DMS114 treated with DMSO at 0.1 percent for 48 hours (cell line): Measurements from ENCODE around the gene SUGT1.
"Not testable (repeated sequence)": the region's sequence is repeated elsewhere in the genome, so short reads cannot be mapped to it uniquely, and the experiment has no call there.

Experiments
- DNase-seq: peaks from one replicate; lab custom pipeline; 2025; ENCODE audit not compliant: unreplicated experiment; lab: John Stamatoyannopoulos, UW

The SUGT1 gene

DNA sequence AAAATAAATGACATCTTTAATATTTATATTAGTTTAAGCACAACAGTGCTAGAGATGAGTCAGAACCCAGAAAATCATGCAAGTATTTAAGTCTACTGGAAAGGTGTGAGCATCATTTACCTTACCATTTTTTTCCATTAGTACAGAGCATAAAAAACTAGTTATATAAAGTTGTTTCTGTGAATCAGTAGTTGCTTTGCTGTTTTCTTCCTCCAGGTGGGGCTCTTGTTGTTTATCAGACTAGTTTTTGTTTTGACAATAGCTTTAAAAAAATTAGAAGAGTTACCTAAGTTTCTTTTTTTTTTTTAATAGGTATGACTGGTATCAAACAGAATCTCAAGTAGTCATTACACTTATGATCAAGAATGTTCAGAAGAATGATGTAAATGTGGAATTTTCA, 12.7 kb downstream of the SUGT1 start:
- DNase-seq: no peak

DNA sequence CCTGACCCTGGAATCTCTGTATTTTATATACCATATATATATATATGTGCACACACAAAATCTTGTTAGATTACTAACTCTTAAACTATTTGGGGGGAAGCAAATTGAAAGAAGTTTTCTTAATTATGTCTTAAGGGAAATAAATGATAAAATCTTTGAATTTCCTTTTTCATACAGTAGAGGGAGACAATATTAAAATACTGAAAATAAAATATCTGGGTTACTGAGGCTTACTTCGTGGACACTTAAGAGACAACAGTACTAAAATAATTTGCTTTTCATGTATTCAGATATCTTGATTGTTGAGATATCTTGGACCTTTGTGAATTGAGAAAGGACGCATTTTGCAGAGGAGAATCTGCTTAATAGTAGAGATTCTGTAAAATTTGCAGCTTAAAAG, 17.0 kb downstream of the SUGT1 start:
- no peak for DNase-seq

DNA sequence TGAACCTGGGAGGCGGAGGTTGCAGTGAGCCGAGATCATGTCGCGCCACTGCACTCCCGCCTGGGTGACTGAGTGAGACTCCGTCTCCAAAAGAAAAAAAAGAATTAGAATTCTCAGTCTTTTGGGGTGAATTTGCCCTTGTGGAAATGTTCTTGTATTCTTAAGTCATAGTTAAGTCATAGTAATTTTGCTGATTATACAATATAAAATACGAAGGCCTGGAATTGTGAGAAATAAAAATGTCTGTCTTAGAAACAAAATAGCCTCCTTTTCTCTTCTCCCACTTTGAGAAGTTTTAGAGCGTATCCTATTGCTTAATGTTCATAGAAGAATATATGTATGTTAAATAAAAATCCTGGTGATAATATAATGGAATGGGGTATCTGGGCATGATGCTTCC, 18.1 kb downstream of the SUGT1 start:
- no peak for DNase-seq

DNA sequence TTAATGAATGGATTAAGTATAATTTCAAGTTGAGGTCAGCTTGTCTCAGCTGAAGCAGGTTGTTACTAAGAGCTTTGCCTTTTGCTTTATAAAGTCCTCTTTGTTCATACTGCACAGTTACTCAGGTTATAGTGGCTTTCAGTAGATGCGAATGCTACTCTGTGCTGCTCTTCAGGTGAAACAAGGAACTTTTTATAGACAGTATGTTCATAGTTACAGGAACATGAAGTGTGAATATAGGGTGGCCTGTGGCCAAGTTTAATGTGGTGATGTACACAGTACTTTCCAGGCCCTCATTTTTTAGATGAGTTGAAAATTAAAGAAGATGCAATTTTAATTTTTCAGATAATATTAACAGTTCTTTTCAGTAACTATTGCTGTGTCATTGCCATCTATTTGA, 20.8 kb downstream of the SUGT1 start:
- DNase-seq: no peak

DNA sequence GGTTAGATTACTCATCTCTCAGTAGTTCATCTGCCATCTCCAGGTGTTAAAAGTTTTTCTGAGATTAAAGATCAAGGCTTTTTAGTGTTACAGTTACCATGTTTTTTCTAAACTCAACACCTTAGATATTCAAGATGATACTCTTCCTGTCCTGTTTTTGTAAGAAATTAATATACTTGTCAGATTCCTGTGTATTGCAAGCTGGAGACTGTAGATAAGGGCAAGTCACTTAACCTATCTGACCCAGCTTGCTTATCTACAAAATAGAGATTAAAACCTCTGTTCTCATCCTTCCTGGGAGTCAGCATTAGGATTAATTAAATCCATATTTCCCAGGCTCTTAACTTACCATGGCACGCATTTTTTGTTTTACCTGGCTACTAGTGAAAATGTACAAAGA, 25.2 kb downstream of the SUGT1 start:
- DNase-seq: no peak

DNA sequence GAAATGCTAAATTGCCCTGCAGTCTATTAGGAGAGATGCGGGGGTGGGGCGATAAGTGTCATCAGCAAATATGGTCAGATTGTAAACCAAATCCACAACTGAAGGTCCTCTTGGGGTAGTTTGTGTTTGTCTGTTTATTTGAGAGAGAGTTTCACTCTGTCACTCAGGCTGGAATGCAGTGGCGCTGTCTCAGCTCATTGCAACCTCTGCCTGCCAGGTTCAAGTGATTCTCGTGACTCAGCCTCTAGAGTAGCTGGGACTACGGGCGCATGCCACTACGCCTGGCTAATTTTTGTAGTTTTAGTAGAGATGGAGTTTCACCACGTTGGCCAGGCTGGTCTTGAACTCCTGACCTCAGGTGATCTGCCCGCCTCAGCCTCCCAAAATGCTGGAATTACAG, 33.2 kb downstream of the SUGT1 start:
- not testable (repeated sequence) for DNase-seq

DNA sequence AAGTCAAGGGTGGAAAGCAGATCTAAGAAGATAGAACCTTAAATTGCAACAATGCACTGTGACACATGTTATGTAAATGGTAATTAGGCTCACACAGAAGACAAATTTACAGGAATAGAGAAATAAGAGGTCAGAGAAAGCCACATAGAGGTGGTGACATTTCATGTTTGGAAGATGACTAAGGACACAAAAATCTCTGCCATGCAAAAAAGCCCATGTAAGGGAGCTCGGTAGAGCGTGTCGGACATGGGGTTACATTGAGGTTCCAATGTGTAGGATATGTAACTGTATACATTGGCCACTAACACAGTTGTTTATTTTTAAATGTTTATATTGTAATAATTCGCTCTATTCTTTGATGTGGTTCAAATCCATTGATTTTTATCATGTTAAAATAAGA, 33.7 kb downstream of the SUGT1 start:
- DNase-seq: no peak

DNA sequence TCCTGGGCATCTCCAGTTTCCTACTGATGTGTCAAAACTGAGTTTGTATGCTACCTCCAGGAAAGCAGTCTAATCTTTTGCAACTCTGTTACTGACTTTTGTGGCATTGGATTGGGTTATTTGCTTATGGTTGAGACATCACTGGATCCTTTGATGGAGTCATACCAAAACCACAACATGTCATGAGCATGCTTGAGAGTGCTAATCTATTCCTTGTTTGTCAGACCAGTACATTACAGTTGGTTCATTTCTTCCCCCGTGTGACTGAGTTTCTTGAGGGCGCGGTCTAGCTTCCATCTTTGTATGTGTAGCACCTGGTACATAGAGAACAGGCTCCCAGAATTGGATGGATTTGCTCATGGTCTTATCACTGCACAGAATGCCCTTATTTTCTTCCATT, 43.2 kb downstream of the SUGT1 start:
- no peak for DNase-seq

DNA sequence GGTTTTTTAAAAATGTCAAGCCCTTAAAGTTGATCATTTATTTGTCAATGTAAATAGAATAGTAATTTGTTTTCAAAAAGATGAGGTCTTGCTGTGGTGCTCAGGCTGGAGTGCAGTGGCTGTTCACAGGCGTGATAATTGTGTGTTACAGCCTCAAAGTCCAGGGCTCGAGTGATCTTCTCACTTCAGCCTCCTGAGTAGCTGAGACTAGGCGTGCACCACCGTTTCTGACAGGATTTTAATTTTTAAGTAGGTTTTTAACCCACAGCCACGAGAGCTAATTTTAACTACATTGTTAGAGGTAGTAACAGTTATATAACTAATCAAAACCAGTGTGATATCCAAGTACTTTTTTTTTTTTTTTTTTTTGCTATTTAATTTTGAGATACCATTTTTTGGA, 43.9 kb downstream of the SUGT1 start:
- DNase-seq: no peak

DNA sequence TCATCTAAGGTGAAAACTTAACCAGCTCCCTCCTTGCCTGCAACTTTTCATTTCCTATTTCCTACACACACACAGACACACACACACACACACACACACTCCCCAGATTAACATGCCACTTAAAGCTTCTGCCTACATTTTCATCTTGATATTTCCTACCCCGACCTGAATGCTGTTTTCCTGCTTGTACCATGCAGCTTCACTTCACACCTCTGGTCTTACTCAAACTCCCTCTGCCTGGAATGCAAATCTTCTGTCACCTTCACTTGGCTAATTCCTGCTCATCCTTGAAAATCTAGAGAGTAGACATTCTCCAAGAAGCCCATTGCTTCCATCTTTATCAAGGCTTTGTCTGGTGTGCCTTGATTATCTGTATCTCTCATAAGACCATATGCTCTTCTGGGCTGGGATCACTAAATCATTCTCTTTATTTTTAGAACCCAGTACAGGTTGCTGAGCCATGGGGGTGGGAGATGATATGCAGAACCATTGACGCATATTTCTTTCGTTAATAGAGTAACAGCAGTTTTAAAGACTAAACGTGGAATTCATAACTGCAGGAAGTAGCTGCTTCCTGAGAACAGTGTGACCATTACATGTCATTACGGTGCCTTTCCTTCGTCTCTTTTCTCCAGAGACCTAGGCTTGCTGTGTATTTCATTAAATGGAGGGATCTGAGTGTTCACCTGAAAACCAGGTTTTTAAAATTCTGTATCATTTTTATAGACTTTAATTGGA, 49.3 kb downstream of the SUGT1 start:
- DNase-seq: no peak

DNA sequence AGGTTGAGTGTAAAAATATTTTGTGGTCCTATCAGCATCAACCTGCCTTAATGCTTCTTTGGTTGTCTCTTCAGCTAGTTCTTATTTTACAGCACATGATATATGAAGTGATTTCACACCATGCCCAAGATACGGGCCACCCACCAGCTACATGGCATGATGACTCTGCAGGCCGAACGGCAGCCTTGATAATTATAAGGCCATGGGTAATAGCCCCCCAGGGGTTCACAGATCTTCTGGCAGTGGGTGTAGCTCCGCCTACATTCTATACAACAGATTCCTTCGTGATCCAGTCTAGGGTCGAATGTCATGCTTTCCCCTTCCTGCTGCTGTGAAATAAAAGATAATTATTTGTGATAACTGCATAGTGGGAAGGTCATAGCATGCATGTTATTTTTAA, 50.8 kb downstream of the SUGT1 start:
- DNase-seq: no peak

DNA sequence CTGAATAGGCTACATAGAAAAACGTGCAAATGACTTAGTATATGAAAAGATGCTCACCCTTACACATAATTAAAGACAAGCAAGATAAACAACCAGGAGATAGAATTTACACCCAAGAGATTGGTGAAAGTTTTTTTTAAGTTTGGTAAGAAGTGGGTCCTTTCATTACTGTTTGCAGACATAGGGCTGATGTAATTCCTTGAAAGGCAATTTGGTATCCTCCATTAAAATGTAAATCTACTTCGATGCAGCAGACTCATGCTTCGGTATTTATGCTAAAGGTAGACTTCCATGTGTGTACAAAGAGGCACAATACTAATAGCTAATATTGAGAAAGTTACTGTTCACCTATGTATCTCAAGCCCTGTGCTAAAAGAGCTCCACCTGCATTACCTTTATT, 53.4 kb downstream of the SUGT1 start:
- no peak for DNase-seq

DNA sequence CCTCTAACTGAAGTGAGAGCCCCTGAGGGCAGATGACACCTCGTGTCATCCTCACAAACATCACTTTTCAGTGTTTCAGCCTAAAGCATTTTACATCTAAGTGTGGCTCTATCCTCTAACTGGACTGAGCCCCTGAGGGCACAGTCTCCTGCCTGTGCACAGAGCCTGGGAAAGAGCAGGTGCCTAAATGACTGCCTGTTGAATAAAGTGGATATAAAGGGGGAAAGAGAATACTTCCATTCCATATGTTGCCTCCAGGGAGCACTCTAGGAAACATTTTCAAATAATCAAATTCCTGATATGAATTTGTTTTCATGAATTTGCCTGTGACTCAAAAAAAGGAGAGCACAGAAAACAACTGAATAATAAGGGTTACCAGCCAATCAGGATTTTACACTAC, 54.7 kb downstream of the SUGT1 start:
- DNase-seq: no peak

DNA sequence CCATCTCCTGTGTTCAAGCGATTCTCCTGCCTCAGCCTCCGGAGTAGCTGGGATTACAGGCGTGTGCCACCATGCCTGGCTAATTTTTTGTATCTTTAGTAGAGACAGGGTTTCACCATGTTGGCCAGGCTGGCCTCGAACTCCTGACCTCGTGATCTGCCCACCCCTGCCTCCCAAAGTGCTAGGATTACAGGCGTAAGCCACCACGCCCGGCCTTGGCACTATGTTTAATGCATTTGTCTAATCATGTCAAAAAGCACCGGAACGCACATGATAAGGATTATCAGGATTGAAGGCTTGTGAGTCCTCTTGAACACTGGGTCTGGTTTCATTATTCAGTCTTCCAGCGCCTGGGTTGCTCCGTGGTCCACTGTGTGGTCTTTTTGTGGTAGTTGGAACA, 55.6 kb downstream of the SUGT1 start:
- DNase-seq: not testable (repeated sequence)

DNA sequence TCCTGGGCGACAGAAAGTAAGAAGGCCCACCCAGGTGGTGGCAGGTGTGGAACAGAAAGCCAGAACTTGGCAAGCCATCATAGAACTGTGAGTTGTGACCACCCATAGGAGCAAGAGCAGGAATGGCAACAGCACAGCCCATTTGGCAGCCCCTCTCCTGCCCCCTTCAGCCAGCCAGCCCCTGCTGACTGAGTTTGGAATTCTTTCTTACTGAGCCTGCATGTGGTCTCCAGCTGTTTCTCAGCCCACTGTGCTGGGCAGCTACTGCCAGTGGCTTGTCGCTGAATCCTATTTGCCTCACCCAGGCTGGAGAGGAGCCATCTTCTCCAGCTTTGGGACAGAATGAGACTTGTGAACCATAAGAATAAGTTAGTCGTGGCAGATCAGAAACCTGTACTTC, 58.6 kb downstream of the SUGT1 start:
- no peak for DNase-seq

DNA sequence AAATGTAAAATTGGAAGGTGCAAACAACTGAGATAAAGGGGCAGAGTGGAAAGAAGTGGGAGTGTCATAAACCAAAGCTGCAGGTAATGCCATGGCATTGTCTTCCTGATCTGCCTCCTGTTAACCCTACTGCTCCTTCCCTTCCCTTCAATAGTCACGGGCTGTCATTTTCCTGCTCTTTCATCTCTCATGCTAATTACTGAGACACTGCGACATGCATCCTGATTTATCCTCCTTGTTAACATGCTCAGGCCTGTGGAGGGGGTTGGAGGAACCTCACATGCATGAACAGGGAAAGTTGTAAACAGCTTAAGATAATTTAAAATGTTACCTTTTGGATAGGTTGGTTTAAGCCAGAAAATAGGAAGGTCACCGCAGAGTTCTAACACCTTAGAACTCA, 59.7 kb downstream of the SUGT1 start:
- DNase-seq: no peak

DNA sequence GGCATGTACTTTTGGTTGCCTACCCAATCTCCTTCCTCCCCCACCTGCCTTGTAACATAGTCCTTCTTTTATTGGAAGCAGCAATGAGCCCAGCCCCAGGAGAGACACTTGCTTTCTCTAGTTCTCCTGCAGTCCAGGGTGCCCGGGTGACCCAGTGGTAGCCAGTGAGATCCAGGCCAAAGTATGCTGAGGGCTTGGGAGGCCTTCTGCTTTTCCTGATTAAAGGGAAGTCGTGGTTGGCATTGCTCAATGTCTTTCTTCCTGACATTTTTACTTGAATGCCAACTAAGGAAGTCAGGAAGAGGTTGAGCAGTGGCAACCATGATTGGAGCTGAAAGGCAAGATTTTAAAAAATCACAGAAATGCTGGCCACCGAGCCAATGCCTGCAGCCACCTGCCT, 61.3 kb downstream of the SUGT1 start:
- no peak for DNase-seq

DNA sequence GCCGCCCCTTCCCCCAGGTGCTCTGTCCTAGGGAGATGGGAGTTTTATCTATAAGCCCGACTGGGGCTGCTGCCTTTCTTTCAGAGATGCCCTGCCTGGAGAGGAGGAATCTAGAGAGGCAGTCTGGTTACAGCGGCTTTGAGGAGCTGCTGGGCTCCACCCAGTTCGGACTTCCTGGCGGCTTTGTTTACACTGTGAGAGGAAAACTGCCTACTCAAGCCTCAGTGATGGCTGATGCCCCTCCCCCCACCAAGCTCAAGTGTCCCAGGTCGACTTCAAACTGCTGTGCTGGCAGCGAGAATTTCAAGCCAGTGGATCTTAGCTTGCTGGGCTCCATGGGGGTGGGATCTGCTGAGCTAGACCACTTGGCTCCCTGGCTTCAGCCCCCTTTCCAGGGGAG, 68.3 kb downstream of the SUGT1 start:
- not testable (repeated sequence) for DNase-seq

DNA sequence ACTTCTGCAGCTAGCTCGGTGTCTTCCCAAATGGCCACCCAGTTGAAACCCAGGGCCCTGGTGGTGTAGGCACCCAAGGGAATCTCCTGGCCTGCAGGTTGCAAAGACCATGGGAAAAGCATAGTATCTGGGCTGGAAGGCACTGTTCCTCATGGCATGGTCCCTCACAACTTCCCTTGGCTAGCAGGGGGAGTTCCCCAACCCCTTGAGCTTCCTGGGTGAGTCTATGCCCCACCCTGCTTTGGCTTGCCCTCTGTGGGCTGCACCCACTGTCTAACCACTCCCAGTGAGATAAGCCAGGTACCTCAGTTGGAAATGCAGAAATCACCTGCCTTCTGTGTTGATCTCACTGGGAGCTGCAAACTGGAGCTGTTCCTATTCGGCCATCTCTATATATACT, 68.7 kb downstream of the SUGT1 start:
- DNase-seq: not testable (repeated sequence)

DNA sequence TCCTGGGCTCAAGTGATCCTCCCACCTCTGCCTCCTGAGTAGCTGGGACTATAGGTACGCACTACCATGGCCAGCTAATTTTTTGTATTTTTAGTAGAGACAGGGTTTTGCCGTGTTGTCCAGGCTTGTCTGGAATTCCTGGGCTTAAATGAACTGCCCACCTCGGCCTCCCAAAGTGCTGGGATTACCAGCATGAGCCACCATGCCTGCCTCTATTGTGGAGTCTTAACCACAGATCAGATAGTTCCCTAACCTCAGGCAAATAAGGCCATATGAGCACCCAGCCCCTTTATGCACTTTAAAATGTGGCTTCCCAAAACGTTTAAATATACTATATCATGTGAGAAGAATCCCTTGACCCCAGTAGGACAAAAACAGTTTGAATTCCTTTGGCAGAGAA, 70.5 kb downstream of the SUGT1 start:
- no peak for DNase-seq

DNA sequence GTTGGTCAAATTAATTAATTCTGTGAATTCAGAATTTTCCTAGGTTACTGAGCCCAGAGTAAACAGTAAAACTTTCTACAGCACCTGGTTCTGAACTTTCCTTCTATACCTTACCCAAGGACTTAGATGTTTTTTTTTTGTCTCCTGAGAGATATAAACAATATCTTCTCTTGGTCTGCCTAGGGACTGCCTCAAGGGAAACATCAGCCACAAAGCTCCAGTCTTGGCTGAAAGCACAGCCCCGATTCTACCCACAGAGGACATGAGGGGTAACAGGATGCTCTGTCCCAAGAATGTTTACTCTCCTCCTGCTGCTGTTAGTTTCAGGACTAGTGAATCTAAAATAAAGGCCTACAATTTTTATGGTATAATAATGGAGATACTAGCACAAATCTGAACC, 72.7 kb downstream of the SUGT1 start:
- no peak for DNase-seq

DNA sequence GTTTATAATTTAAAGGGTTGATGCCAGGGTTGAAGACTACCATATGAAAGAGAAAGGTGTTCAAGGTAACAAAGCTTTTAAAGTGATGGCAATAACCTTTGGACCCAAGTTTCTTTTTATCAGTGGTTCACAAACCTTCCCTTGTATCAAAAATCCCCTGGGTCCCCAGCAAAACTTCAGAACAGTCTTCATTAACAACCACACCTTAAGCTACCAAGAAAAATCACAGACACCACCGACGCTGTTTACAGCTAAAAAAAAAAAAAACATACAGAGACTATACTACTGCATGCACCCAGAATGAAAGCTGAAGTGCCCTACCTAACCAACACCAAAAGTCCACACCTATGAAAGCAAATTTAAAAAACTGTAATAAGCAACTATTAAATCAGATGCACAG, 73.6 kb downstream of the SUGT1 start:
- DNase-seq: no peak

DNA sequence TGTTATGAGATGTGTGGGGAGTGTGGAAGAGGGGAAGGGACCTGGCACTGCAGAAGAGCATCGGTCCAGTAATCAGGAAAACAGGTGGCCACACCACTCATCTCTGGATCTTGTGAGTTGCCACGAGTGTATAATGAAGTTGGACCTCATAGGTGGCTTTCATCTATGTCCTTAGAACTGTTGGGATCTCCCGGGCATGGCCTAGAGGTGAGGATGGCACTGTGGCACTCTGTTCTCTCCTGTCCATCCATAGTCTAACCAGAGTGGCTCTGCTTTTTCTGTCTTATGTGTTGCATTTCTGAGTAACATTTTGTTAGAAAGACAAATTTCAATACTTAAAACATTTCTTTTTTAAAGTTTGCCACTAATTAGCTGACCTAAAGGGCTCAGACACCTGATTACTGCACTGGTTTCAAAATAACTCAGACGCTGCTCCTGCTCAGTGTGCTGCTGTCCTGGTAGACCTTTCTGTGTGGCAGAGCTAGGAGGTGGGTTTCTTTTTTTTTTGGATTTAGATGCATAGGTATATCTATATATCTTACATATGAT, 81.5 kb downstream of the SUGT1 start:
- no peak for DNase-seq
